ENCODE results near the gene TMCO4.

GRCh38 chr1:19682257-19682656 lies 117.5 kb downstream of the TMCO4 start:
- no peak for TF ChIP-seq POLR2A (IDR thresholded peaks at IDR 0.05; ENCODE audit: low read length)
- no peak for TF ChIP-seq GATA1 (IDR thresholded peaks at IDR 0.05; ENCODE audit: low read depth, low read length)

All from erythroblast (primary cell).